ENCODE data around the gene EPS15. TPM values are rescaled to one million over a fixed set of nuclear protein-coding genes. Genes with fewer than 3 reads are reported as not detected.

Gene EPS15
- total RNA-seq, 1 experiment from 2014 or later = 31.7 TPM

- Histone ChIP-seq H3K4me3 (no peak overlapping the region), H3K36me3 (peaks cover 20% of the 10 kb centered on the region), H3K9me3 (replicated peaks) (no peaks in the 10 kb centered on the region), H3K27ac (no peak overlapping the region), H3K4me1 (replicated peaks) (peaks cover 10% of the 10 kb centered on the region), H3K27me3 (replicated peaks) (no peaks in the 10 kb centered on the region)
- DNase-seq (ENCODE audit: low read depth in 1 of 2, low spot score in 2 of 2) = no peak
Observed at GRCh38 chr1:51433972-51434510, 85.0 kb downstream of the EPS15 start.

DNA sequence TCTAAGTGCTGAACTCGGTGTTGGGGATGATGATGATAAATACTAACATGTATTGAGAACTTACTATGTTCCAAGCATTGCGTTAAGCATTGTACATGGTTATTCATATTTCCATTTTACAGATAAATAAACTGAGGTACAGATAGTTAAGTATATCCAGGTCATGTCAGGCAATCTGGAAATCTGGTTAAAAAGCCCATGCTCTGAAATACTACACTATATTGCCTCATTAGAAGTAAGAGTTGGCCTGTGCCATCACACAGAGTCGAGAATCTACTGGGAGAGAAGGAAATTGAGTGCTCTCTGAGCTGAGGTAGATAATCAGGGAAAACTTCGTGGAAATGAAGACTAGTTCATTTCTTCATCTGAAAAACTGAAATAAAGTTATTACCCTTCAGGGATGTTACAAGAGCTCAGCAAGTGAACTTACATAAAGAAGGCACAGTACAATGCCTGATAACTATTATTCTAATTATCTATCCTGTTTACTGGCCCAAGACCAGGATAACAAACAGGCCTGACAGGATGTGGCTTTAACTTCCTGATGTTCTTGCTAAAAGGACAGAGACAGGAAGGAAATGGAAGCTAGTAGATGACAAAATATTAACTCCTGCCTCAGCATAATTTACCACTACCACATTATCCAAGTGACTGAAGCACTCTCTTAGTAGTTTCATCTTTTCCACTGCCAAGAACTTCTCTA, 85.6 kb downstream of the EPS15 start:
- Histone ChIP-seq H3K4me3 (no peak overlapping the region), H3K4me1 (replicated peaks) (peaks cover 10% of the 10 kb centered on the region), H3K36me3 (peaks cover 17% of the 10 kb centered on the region), H3K9me3 (replicated peaks) (no peaks in the 10 kb centered on the region), H3K27me3 (replicated peaks) (no peaks in the 10 kb centered on the region), H3K27ac (no peak overlapping the region)
- no peak for DNase-seq (ENCODE audit: low read depth in 1 of 2, low spot score in 2 of 2)

DNA sequence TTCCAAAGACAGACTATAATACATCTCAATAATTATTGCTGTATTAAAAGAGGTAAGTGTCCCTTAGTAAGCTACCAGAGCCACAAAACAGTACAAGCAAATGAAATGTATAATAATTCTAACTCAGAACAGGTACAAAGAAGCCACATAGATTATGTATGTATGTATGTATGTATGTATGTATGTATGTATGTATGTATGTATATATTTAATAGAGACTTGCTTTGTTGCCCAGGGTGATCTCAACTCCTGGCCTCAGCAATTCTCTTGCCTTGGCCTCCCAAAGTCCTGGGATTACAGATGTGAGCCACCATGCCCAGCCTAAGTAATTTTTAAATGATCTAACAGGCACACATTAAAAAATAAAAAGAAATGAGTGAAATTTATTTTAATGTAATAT, 86.9 kb downstream of the EPS15 start:
- H3K9me3 ChIP-seq (replicated peaks) = no peaks in the 10 kb centered on the region

DNA sequence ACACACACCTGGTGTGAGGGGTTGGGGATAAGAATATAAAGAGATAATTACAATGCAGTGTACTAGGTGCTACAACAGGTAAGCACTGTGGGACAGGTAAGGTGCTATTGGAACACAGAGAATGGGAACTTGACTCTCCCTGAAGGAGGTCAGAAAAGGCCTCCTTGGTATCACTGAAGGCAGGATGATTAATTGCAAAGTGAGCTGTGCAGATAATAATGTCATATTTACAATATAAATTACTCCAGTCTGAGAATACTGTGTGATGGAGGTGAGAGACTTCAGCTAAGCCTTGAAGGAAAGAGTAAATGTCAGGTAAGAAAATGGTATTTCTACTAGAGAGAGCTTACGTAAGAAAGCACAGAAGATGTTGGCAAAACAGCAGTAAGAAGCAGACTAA, 91.6 kb downstream of the EPS15 start:
- no peaks in the 10 kb centered on the region for H3K4me1 ChIP-seq (replicated peaks)
- no peaks in the 10 kb centered on the region for H3K27me3 ChIP-seq (replicated peaks)
- H3K27ac ChIP-seq = no peak overlapping the region
- H3K4me3 ChIP-seq = no peak overlapping the region
- H3K36me3 ChIP-seq = peaks cover 12% of the 10 kb centered on the region
- H3K9me3 ChIP-seq (replicated peaks) = no peaks in the 10 kb centered on the region
- DNase-seq (ENCODE audit: low read depth in 1 of 2, low spot score in 2 of 2) = no peak

More for the DNA sequence above, 86.9 kb downstream of the EPS15 start:
- no peak overlapping the region for H3K27ac ChIP-seq
- no peak overlapping the region for H3K4me3 ChIP-seq
- peaks cover 17% of the 10 kb centered on the region for H3K36me3 ChIP-seq
- H3K27me3 ChIP-seq (replicated peaks) = no peaks in the 10 kb centered on the region
- no peak for DNase-seq (ENCODE audit: low read depth in 1 of 2, low spot score in 2 of 2)
- peaks cover 10% of the 10 kb centered on the region for H3K4me1 ChIP-seq (replicated peaks)

- Histone ChIP-seq H3K9me3 (replicated peaks) (no peaks in the 10 kb centered on the region), H3K27me3 (replicated peaks) (no peaks in the 10 kb centered on the region), H3K36me3 (peaks cover 12% of the 10 kb centered on the region), H3K27ac (no peak overlapping the region), H3K4me3 (no peak overlapping the region), H3K4me1 (replicated peaks) (no peaks in the 10 kb centered on the region; the same call in 1 of the 2 replicates)
- DNase-seq (ENCODE audit: low read depth in 1 of 2, low spot score in 2 of 2) = no peak
Observed at GRCh38 chr1:51425955-51426354, 93.1 kb downstream of the EPS15 start.

- Histone ChIP-seq H3K36me3 (peaks cover 12% of the 10 kb centered on the region), H3K27me3 (replicated peaks) (no peaks in the 10 kb centered on the region), H3K9me3 (replicated peaks) (no peaks in the 10 kb centered on the region), H3K27ac (no peak overlapping the region), H3K4me3 (no peak overlapping the region), H3K4me1 (replicated peaks) (no peaks in the 10 kb centered on the region; the same call in 1 of the 2 replicates)
- DNase-seq (ENCODE audit: low read depth in 1 of 2, low spot score in 2 of 2) = no peak
Observed at GRCh38 chr1:51425273-51425672, 93.8 kb downstream of the EPS15 start.

- no peak for DNase-seq (ENCODE audit: low read depth in 1 of 2, low spot score in 2 of 2)
- H3K27ac ChIP-seq = no peak overlapping the region
Observed at GRCh38 chr1:51423073-51423821, 95.8 kb downstream of the EPS15 start.

DNA sequence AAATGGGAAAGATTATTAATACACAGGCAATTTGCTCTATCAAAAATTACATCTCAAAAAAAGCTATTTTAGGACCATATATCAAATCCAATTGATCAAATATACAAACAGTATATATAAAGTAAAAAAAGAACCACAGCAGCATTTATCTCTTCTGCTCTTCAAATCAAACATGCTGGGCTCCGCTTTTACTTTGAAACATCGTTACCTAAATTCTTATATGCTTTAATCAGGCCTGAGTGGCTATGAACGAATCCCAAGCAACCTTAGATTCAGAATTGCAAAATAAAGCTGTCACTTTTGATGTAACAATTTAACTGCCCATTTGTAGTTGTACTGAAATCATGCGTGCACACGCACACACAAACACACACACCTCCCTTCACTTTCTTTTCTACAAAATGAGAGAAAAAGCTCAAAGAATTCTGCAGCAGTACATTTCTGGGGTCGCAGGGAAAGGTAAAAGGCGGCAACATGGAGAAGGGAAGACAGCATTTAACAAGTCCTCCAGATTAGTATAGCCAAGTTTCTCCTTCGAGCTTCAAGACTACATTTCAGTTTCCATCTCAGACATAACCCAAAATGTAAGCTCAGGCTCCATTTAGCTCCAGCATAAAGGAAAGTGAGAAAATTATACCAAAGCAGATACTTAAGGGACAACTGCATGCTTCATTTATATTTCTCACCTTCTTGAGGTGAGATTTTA, 96.5 kb downstream of the EPS15 start:
- Histone ChIP-seq H3K4me3 (no peak overlapping the region), H3K9me3 (replicated peaks) (no peaks in the 10 kb centered on the region), H3K27me3 (replicated peaks) (no peaks in the 10 kb centered on the region), H3K27ac (no peak overlapping the region), H3K36me3 (peaks cover 25% of the 10 kb centered on the region), H3K4me1 (replicated peaks) (peaks cover 6% of the 10 kb centered on the region)
- DNase-seq (ENCODE audit: low read depth in 1 of 2, low spot score in 2 of 2) = no peak

More at GRCh38 chr1:51423073-51423821, 95.8 kb downstream of the EPS15 start:
- peaks cover 19% of the 10 kb centered on the region for H3K36me3 ChIP-seq
- H3K27me3 ChIP-seq (replicated peaks) = no peaks in the 10 kb centered on the region
- H3K9me3 ChIP-seq (replicated peaks) = no peaks in the 10 kb centered on the region
- no peak overlapping the region for H3K4me3 ChIP-seq
- H3K4me1 ChIP-seq (replicated peaks) = no peaks in the 10 kb centered on the region; the same call in 1 of the 2 replicates

GRCh38 chr1:51421964-51422363, 97.1 kb downstream of the EPS15 start:
- no peak overlapping the region for H3K27ac ChIP-seq
- H3K4me1 ChIP-seq (replicated peaks) = peaks cover 8% of the 10 kb centered on the region
- no peaks in the 10 kb centered on the region for H3K9me3 ChIP-seq (replicated peaks)
- H3K27me3 ChIP-seq (replicated peaks) = no peaks in the 10 kb centered on the region
- peaks cover 25% of the 10 kb centered on the region for H3K36me3 ChIP-seq
- peak in 1 of 2 experiments; percentile 34 for DNase-seq (ENCODE audit: low read depth in 1 of 2, low spot score in 2 of 2)
- no peak overlapping the region for H3K4me3 ChIP-seq

DNA sequence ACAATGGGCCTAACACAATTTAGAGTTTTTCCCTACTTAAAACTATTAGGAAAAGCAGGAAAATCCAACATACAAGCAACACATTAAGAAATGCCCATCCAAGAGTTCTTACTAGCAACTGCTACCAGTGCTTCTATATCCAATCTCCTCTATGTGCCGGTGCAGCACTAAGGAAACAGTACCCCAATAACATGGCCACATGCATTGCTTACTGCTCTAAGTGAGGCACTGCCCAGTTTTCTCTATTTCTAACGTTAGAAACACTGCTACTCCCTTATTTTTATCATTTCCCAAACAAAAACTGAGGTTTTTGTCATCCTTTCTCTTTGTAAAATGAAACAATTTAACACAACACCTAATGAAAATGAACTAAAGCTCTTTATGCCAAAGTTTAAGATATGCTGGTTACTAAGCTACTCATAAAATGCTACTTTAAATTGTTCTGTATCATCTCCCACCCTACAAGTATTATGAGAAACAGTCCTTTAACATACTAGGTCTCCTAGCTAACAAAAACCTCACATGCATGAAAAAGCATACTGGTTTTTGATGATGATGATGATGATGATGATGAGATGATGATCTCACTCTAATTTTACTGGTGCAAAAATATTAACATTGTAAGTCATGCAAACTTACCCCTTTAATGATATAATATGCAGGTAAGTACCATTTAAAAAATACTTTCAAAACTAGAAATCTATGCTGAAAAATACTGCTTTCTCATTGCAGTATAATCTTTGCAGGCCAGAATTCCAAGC, 98.0 kb downstream of the EPS15 start:
- no peak overlapping the region for H3K4me3 ChIP-seq
- H3K36me3 ChIP-seq = peaks cover 22% of the 10 kb centered on the region
- peaks cover 8% of the 10 kb centered on the region for H3K4me1 ChIP-seq (replicated peaks)
- no peaks in the 10 kb centered on the region for H3K9me3 ChIP-seq (replicated peaks)
- no peaks in the 10 kb centered on the region for H3K27me3 ChIP-seq (replicated peaks)
- H3K27ac ChIP-seq = no peak overlapping the region
- no peak for DNase-seq (ENCODE audit: low read depth in 1 of 2, low spot score in 2 of 2)

- no peaks in the 10 kb centered on the region for H3K9me3 ChIP-seq (replicated peaks)
- H3K27ac ChIP-seq = no peak overlapping the region
- H3K4me1 ChIP-seq (replicated peaks) = peaks cover 8% of the 10 kb centered on the region
- H3K4me3 ChIP-seq = no peak overlapping the region
- no peak for DNase-seq (ENCODE audit: low read depth in 1 of 2, low spot score in 2 of 2)
- no peaks in the 10 kb centered on the region for H3K27me3 ChIP-seq (replicated peaks)
- peaks cover 23% of the 10 kb centered on the region for H3K36me3 ChIP-seq
Observed at GRCh38 chr1:51418384-51418959, 100.6 kb downstream of the EPS15 start.

DNA sequence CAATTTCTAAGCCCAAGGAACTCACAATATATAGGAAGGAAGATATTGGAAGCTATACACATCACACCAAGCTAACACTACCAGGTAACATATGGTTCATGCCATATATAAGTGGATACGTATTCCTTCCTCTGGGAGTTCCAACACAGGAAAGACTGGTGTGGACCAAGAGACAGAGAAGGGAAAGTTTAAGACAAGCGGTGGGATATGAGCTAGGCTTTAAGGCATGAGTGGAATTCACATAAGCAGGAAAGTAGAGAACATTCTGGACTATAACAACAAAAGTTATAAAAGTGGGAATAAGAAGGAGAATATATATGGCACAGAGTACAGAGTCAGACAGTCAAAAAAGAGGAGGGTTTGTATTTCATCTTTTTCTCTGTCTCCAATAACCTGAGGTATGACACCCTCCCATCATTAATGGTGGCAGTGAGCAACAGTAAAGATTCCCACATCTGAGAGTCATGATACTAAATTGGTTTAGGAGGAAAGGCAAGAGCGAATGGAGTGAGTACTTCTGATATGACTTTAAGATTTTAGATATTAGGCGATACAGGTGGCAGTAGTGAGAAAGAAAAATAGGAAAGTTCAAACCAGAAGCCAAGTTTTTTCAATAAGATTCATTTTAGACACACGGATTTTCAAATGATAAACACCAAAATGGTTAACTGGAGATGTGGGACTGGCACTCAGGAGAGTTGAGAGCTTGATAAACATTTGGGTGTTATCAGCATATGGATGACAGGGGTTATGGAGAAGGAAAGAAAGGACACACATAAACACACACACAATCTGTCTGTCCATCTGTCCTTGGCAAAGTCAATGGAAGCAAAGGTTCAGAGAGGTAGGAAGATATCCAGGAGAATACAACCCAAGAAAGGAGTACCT, 101.3 kb downstream of the EPS15 start:
- Histone ChIP-seq H3K36me3 (peaks cover 20% of the 10 kb centered on the region), H3K4me3 (no peak overlapping the region), H3K27me3 (replicated peaks) (no peaks in the 10 kb centered on the region), H3K4me1 (replicated peaks) (peaks cover 8% of the 10 kb centered on the region), H3K27ac (no peak overlapping the region), H3K9me3 (replicated peaks) (no peaks in the 10 kb centered on the region)
- DNase-seq (ENCODE audit: low read depth in 1 of 2, low spot score in 2 of 2) = no peak

All from SJSA1 (cell line).